GM12872 (cell line): ENCODE results near the gene MAP3K8.

Experiments used
- CTCF ChIP-seq: IDR thresholded peaks from 3 replicates; pipeline ENCODE4 v1.5.1; 2011; ENCODE audit warnings: low read depth, mild to moderate bottlenecking, low read length, moderate library complexity; ENCODE audit not compliant: insufficient read depth

Gene MAP3K8

DNA sequence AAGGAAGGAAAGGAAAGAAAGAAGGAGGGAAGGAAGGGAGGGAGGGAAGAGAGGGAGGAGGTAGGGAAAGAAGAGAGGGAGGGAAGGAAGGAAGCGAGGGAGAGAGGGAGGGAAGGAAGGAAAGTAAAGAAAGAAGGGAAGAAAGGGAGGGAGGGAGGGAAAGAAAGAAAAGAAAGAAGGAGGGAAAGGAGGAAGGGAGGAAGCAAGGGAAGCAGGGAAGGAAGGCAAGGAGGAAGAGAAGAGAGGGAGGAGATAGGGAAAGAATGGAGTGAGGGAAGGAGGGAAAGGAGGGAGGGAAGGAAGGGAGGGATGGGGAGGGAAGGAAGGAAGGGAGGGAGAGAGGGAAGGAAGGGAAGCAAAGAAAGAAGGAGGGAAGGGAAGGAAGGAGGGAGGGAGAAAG is 65.8 kb downstream of the MAP3K8 start:
- TF ChIP-seq CTCF, result no peak

DNA sequence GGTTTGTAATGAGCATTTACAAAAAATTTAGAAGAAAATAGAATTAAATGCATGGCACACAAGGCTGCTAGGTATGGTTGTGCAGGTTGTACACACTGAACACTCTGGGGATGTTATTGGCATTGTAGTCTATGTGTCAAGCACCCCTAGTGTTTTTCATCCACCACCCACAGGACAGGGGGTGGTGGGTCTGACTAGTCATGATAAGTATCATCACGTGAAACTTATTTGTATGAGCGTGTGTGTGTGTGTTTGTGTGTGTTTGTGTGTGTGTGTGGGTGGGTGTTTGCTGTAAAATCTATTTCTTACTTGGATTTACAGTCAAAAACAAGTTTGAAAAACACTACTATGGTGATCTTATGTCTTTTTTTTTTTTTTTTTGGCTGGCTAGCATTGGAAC is 66.5 kb downstream of the MAP3K8 start:
- no peak for TF ChIP-seq CTCF

DNA sequence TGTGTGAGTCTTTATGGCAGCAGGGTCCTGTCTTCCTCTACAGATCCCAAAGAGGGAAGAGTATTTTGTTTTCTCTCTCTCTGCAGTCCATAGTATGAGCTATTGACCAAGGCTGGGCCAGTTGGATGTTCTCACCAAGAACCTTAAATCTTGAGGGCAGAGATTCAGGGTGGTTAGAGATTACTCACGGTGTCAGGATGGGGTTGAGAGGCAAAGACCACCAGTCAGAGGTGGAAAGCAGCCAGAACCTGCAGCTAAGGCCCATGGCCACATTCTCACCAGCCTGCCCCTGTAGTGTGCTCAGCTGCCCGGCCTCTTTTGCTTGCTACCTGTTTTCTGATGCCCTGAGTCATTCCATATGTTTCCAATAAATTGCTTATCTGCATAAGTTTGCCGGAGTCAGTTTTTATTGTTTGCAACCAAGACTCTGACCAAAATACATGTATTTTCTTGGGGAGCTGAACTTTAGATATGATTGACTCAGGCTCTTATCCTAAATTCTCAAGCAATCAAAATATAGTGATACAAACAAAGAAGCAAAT is 67.0 kb downstream of the MAP3K8 start:
- TF ChIP-seq CTCF, result no peak

DNA sequence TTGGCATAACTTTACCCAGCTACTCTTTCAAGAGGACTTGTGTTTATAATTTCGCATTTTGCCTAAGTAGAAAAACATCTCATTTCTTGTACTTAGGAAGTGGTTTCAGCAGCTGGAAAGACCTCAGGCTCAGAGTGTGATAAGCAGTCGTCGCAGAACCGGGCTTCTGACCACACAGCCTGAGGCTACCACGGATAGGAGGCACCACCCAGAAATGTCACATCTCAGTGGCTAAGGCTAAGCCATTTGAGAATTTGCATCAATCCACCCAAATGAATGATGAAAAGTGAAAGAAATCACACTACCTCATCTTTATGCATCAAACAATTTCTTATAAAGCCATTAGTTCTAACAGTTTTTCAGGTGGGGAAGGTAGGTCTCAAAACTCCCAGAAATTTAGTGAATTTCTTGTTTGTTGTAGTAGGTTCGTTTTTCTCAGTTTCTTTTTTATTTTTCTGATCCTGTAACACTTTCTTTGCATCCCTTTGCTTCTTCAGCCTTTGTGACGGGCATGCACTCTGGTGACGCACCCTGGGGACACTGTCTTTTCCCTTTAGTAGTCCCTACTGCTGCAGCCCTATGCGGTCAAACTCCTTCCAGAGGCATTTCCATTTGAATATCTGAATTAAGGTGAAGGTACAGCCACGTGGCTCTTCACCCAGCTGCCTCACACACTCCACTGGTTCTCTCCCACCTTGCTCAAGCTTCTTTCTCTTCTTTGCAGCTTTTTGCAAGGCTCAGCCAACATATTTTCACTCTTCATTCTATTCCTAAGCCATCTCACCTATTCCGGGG is 68.5 kb downstream of the MAP3K8 start:
- TF ChIP-seq CTCF, result no peak

DNA sequence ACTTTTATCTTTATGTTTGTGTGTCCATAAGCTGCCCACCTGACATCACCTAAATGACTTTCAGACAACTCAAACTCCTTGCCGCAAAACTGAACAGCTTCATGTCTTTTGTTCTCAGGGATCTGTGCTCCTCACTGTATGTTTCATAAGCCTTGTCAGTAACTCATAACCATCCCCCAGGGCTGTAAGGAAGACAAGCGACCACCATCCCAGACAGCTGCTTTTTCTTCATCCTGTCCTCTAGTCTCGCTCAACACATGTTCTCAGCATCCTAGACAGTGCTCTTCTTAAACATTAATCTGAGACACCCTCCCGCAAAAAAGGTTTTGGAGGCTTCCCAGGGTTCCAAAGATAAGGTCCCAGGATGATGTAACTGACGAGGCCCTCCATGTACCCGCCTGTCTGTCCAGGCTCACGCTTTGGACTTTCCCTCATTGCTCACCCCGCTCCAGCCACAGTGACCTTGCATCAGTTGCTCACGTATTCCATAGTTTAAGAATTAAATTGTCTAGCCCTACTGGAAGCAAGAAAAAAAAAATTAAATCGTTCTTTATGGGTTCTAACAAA is 69.8 kb downstream of the MAP3K8 start:
- TF ChIP-seq CTCF, result no peak

- TF ChIP-seq CTCF, result no peak
Measured at GRCh38 chr10:30505543-30506298, 71.7 kb downstream of the MAP3K8 start.

DNA sequence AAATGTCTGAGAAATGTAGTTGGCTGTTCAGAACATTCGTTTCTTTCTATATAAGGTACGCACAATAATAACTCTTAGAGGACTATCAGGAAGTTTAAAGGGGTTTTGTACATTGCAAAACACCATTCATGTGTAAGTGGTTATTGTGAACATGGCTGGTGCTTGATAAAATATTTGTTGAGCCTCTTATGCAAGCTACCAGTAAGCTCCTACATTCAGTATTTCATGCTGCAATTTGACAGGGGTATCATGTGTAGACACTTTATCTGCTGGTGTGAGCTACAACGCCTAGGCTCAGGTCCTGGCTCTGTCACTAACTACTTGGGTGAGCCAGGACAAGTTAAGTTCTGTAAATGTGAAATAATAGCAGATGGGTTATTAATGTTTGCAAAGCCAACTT is 75.5 kb downstream of the MAP3K8 start:
- TF ChIP-seq CTCF, result no peak
